Right lobe of liver (tissue), 4 donors: ENCODE data around the gene TRIM50.
"Not testable (repeated sequence)": the region's sequence is repeated elsewhere in the genome, so short reads cannot be mapped to it uniquely, and the experiment has no call there.

Source experiments
- POLR2A ChIP-seq: fragments of 450-650 bp; IDR thresholded peaks from one replicate; pipeline ENCODE4 v1.6.1; 2017; ENCODE audit warnings: antibody characterized with exemption, mild to moderate bottlenecking
- TF ChIP-seq, protein P1 (sequence below), 4 donors: fragments of 200-600 bp in 3 of 4; fragments of 450-650 bp in 1 of 4; IDR thresholded peaks; one replicate each; pipeline versions ENCODE4 v1.5.1 to v1.8.0; 2016 to 2022; ENCODE audit warnings: antibody characterized with exemption in 4 of 4, mild to moderate bottlenecking in 2 of 4
- donor health status: DM: no; HTN: no; CAD: no.
- donor health status: DM: no; HTN: no; CAD: no.
- donor health status: DM: no; HTN: yes; CAD: no.

DNA sequence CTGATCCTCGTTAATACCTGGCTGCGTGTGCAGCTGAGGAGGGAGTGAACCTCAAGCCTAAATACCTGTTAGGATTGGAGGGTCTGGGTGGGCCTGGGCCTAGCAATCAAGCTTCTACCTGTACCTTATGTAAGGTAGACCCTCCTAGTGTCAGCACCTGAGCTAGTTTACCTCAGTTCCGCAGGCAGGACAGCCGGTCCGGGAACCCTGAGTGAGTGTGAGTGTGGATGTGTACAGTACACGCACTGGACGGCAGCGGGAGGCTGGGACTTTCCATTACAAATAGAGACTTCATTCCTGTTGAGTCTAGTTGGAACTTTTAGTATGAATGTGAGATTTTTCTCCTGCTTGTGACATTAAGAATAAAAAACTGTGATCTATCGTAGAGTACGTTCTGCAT is 25.0 kb downstream of the TRIM50 start:
- TF ChIP-seq, protein P1, sequence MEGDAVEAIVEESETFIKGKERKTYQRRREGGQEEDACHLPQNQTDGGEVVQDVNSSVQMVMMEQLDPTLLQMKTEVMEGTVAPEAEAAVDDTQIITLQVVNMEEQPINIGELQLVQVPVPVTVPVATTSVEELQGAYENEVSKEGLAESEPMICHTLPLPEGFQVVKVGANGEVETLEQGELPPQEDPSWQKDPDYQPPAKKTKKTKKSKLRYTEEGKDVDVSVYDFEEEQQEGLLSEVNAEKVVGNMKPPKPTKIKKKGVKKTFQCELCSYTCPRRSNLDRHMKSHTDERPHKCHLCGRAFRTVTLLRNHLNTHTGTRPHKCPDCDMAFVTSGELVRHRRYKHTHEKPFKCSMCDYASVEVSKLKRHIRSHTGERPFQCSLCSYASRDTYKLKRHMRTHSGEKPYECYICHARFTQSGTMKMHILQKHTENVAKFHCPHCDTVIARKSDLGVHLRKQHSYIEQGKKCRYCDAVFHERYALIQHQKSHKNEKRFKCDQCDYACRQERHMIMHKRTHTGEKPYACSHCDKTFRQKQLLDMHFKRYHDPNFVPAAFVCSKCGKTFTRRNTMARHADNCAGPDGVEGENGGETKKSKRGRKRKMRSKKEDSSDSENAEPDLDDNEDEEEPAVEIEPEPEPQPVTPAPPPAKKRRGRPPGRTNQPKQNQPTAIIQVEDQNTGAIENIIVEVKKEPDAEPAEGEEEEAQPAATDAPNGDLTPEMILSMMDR (IDR thresholded peaks at IDR 0.05), result not testable (repeated sequence)
- not testable (repeated sequence) for TF ChIP-seq POLR2A
